ENCODE data around the gene SCIN. TPM values are rescaled to one million over a fixed set of nuclear protein-coding genes. Genes with fewer than 3 reads are reported as not detected.
"Not testable (repeated sequence)": the region's sequence is repeated elsewhere in the genome, so short reads cannot be mapped to it uniquely, and the experiment has no call there.

Gene SCIN
- total RNA-seq, 1 donor from 2014 or later, result 0.30 TPM

DNA sequence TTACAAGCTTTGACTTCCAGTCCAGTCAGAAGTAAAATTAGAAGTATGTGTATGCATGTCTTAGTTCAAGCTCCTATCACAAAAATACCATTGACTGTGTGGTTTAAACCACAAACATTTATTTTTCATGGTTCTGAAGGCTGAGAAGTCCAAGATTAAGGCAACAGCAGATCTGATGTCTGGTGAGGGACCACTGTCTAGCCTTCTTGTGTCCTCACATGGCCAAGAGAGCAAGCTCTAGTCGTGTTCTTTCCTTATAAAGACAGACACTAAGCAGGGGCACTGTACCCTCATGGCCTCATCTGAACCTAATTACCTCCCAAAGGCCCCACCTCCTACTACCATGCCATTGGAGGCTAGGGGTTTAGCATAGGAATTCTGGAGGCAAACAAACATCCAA is 75.6 kb downstream of the SCIN start:
- intact Hi-C loops (cut with micrococcal nuclease), result no loop called here

DNA sequence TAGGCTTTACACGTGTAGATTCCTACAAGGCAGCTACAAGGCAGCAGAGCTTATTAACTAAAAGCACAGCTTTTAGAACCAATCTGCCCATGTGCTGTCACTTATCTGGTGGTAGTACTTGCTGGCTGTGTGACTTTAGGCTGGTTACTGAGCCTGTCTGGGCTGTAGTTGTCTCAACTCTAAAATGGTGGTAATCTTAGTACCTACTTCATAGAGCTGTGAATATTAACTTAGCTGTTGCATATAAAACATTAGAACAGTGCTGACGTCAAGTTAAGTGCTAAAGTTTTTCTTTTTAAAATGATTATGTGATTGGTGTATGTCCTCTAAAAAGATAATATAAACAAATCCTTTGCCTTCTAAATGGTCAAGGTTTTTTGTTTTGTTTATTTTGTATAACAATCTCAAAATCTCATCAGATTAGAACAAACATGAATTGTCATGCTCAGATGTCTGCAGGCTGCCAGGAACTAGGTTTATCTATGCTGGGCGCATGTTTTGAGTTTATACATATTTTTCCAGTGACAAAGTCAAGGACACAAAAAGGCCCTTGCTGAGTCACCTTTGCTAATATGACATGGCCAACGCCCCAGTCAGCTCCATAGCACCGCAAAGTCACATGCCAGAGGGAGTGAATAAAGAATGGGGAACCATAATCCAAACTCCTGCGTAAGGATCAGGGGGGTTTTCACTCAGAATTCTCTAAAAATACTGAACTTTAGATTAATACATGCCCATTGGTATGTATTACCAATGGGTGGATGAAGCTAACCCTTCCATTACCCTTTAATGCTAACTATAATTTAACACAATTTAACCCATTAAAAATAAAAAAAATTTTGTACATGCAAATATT is 77.1 kb downstream of the SCIN start:
- intact Hi-C loops (cut with micrococcal nuclease), result no loop called here

DNA sequence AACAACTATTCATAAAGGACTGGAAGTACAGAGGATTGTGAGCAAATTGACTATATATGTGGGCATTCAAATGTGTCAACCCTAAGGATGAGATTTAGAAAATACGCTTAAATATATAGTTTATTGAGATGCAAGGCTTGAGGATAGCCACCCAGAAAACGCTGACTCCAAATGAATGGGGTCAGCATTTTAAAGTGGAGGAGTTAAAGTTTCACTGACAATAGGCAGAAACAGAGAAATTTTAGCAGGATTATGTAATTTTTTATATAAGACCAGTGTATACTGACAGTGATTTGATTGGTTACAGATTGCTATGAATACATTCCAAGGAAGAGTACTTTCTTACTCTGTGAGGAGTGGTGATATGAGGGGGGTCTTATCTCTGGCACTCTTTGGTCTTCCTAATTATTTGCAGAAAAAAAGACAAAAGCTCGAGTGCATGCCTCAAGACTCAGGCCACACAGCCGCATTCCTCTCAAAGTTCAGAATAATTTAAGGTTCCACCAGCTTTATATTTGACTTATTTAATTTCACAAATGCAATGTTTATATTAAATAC is 78.3 kb downstream of the SCIN start:
- intact Hi-C loops (cut with micrococcal nuclease), result no loop called here

DNA sequence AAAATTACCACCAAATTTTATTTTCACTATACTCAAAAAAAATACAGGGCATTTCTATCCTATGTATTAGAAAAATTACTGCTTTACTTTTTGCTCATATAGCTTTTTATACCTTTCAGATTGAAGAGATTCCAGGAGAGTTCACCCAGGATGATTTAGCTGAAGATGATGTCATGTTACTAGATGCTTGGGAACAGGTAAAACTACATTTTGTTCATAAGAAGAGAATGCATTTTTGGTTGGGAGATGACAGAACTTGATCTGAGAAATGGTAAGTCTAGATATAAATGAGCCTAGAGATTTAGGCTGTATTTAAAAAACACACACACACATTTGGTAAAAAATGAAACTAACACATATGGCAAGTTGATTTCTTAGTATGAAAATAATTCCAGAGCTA is 78.8 kb downstream of the SCIN start:
- intact Hi-C loops (cut with micrococcal nuclease), result no loop called here

DNA sequence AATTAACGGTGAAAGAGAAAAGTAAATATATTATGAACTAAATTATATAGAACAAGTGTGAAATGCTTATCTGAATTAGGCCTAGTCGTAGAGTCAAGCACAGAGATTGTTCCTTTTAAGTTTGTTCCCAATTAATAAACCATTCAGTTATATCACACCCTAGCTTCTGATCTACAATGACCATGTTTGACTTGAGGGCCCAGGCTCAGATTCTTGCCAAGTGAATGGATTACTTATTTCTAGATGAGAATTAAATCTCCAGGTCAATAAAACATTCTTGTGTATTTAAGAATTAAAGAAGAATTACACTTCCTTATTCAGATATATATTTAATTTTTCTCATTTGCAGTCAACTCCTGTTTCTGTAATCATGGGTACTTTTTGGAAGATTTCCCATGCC is 79.6 kb downstream of the SCIN start:
- intact Hi-C loops (cut with micrococcal nuclease), result no loop called here

DNA sequence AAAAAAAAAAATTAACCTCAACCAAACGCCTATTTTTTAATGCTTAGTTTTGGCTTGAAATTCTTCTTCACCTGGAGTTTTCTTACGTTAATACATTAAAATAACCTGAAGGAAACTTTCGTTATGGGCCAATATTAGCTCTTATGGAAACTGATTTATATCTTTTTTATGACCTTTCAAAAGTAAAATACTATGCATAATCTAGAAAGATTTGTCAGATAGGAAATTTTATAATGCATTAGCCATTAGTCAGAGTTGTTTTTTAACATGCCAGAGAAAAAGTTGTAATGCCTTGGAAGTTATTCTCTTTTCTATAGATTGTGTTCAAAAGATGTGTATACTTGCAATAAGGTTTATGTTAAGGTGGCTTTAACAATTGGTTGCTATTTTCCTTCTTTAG is 82.6 kb downstream of the SCIN start:
- intact Hi-C loops (cut with micrococcal nuclease), result no loop called here

DNA sequence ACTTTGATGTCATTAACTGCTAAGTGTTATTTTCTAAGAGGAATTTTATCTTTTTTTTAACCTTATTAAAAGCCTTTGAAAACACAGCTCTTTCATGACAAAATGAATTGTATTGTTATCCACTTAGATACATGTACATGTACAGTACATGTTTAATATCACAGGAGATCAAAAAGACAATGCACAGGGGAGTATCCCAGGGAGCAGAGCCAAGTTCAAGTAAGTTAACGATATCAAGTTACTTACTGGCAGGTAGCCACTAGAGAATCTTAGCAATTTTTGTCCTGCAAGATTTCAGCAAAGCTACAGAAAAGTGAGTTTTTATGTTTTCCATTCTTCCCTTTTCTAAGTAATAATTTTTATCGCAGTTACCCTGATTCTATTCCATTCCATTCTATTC is 83.0 kb downstream of the SCIN start:
- intact Hi-C loops (cut with micrococcal nuclease), result no loop called here

DNA sequence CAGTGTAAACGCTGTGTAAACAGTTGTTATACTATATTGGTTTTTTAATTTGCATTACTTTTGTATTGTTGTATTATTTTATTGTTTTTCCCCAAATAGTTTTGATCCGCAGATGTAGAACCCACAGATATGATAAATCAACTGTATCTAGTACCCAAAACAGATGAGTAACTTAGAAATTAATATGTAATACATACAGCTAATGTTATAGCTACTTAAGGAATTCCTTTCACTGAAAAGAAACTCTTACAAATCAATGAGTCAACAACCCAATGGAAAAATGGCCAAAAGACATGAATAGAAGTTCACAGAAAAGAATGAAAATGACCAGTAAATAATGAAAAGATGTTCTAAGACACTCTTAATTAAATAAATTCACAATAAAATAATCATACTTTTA is 84.6 kb downstream of the SCIN start:
- intact Hi-C loops (cut with micrococcal nuclease), result no loop called here

DNA sequence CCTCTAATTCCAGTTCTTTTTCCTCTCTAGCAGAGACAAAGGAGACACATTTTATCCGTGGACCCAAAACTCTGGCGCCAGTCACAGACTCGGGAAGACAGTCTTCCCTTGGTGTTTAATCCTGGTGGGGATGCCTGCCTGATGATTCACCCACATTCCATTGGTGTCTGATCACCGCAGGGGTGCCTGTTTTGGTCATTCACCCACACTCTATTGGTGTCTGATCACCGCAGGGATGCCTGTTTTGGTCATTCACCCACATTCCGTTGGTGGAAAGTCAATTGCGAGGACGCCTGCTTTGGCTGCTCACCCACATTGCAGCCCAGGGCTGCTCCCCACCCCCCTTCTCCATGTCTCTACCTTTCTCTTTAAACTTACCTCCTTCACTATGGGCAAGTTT is 89.9 kb downstream of the SCIN start:
- intact Hi-C loops (cut with micrococcal nuclease), result not testable (repeated sequence)

DNA sequence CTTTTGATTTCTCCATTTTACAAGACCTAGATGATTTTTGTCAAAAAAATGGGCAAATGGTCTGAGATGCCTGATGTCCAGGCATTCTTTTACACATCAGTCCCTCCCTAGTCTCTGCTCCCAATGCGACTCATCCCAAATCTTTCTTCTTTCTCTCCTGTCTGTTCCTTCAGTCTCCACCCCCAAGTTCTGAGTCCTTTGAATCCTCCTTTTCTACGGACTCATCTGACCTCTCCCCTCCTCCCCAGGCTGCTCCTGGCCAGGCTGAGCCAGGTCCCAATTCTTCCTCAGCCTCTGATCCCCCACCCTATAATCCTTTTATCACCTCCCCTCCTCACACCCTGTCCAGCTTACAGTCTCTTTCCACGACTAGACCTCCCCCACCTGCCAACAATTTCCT is 90.5 kb downstream of the SCIN start:
- intact Hi-C loops (cut with micrococcal nuclease), result not testable (repeated sequence)

DNA sequence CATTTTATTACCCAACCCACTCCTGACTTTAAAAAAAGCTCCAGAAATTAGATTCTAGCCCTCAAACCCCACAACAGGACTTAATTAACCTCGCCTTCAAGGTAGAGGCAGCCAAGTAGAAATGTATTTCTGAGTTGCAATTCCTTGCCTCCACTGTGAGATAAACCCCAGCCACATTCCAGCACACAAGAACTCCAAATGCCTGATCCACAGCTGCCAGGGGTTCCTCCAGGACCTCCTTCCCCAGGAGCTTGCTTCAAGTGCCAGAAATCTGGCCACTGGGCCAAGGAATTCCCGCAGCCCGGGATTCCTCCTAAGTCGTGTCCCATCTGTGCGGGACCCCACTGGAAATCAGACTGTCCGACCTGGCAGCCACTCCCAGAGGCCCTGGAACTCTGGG is 91.1 kb downstream of the SCIN start:
- intact Hi-C loops (cut with micrococcal nuclease), result no loop called here

DNA sequence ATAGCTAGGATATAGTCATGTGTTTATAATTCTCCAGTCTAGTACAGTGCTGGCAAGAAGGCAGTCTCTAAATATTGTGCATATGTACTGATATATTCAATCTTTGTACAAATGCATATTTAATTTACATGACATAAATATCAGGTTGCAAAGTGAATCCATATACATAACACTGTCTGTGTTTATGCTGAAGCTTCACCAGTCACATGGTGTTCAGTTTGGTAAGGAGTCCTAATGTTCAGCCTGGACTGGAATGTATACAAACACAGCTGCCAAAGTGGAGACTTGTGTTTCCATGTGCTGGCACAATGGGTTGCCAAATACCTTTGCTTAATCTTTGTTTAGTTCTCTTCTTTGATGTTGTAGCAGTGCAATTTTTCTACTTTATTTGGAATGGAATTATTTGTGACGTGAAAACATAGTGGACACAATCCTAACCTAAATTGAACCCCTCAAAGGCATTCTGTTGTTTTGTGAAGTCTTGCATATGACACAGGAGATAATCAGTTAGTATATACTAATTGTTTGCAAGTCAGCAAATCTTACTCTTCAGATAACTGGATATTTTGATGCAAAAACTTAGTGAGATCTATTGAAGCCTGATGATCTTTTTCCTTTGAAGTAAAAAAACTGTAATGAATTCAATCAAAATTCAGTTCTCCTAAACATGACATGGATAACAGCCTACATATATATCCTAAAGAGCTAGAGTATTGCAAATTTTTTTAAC is 99.6 kb downstream of the SCIN start:
- intact Hi-C loops (cut with micrococcal nuclease), result no loop called here

DNA sequence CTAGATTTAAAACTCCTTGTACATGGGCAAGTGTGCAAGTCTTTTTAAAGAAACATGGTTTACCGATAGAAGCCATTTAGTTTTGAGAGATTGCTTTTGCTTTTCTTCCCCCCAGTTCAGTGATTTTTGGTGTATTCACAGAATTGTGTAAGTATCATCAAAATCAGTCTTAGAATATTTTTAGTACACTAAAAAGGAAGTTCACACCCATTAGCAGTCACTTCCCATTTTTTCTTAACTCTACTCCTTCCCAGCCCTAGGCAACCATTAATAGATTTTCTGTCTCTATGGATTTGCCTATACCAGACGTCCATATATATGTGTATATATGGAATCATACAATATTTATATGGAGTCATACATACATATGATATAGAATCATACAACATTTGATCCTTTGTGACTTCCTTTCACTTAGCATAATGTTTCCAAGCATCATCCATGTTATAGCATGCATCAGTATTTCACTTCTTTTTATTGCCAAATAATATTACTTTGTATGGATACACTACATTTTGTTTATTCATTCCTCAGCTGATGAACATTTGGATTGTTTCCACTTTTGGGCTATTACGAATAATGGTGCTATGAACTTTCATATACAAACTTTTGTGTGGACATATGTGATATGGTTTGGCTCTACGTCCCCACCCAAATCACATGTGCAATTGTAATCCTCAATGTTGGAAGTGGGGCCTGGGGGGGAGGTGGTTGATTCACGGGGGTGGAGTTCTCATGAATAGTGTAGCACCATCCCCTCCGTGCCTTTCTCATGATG is 100.4 kb downstream of the SCIN start:
- intact Hi-C loops (cut with micrococcal nuclease), result no loop called here

DNA sequence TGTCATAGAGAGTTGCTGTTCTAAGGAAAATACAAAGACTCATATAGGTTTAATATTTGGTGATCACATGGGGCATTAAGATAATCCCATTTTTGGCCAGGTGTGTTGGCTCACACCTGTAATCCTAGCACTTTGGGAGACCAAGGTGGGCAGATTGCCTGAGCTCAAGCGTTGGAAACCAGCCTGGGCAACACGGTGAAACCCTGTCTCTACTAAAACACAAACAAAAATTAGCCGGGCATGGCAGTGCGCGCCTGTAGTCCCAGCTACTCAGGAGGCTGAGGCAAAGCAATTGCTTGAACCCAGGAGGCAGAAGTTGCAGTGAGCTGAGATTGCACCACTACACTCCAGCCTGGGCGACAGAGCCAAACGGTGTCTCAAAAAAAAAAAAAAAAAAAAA is 102.9 kb downstream of the SCIN start:
- intact Hi-C loops (cut with micrococcal nuclease), result not testable (repeated sequence)

DNA sequence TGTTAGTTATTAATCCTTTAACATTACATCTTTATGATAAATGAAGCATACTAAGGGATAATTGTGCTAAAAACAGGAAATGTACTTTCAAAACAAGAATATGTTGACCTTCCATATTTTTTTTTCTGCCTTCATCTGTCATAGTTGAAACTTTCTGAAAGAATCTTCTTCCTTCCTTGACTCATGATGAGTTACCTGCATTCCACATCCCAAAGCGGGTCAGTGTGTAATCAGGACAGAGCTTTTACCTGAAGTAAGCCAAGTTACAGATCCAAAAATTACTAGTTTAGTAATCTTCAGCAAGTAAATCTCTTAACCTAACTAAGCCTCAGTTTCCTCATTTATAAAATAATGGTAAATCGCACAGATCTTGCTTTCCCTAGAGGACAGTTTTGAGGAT is 103.5 kb downstream of the SCIN start:
- intact Hi-C loops (cut with micrococcal nuclease), result loop anchor here (2.0 kb wide), 1 partner anchor 35 kb away; no protein-coding TSS in a partner anchor

DNA sequence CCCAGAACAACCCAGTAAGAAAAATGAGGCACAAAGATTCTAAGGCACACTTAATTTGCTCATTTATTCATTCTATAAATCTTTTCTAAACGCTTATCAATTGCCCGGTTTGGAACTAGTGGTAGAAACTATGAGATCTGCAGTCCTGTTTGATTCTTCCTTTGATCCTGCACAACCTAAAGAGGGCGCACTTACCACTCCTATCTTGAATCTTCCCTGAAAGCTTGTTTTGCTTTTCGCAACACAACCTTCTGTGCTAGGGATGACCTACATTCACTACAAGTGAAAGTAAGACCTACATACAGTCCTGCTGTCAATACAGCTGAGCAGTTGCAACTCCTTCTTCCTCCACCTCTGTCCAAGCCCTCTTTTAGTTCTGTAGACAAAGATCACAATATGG is 104.3 kb downstream of the SCIN start:
- intact Hi-C loops (cut with micrococcal nuclease), result loop anchor here (2.0 kb wide), 1 partner anchor 36 kb away; no protein-coding TSS in a partner anchor

DNA sequence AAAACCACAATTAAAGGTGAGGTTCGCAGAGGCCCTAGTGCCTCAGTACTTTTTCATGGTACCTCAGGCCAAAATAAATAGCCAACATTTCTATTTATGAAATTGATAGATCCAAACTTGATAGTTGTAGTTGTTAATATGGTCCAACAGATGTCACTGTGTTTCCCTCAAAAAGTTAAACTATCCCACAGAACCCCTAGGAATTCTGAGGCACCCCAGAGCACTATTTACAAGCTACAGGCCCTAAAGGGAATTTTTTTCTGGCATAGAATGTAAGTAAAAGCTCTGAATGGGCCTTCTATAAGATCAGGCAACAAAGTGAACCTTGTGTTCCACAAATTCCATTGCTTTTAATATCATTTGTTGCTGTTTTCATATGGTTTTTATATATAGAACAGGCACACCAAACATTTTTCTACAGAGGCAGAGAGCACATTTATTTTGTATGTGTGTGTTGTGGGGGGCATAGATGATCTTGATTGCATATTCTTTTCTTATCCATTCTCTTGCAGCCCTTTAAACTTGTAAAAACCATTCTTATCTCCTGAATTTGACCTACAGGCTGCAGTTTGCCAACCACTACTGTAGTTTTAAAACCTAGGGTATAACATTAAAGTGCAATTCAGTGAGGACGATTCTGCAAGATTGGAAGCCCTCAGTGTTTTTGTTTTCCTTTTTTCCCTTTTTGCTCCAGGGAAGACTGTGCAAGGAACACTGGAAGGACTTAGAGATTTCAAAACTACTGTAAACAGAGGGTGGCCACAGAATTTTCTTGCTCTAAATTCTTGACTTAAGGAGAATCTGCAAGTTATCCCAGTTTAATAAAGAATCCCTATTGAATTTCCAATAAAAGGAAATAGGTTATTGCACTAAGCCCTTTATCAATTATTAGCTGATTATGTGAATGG is 113.4 kb downstream of the SCIN start:
- intact Hi-C loops (cut with micrococcal nuclease), result loop anchor here (2.0 to 10.0 kb wide), 3 partner anchors 433 to 579 kb away; no protein-coding TSS in a partner anchor

DNA sequence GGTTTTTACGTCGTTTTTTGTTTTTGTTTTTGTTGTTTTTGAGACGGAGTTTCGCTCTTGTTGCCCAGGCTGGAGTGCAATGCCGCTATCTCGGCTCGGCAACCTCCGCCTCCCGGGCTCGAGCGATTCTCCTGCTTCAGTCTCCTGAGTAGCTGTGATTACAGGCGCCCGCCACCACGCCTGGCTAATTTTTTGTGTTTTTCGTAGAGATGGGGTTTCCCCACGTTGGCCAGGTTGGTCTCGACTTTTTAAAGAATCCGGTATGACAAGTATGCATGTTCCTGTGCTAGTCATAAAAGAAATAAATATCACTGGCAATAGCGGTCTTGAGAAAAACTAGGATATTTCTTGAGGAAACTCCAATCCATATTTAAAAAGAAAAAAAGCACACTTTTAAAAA is 114.2 kb downstream of the SCIN start:
- intact Hi-C loops (cut with micrococcal nuclease), result loop anchor here (2.0 to 10.0 kb wide), 7 partner anchors 47 to 578 kb away; partner anchors contain the start of gene VWDE

DNA sequence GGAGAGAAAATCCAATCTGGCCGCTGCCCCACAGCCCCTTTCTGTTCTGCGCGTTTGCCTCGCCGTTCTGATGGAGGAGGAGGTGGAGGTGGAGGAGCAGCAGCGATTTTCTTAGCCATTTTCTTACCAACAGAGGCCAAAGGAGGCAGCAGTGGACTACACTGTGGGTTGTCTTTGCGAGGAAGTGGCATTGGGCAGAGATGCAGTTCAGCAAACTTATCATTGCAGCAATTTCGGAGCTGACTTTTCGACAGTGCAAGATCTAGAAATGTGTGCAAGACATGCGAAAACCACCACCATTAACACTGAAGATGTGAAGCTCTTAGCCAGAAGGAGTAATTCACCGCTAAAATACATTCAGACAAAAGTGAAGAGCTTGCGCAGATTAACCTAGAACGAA is 115.0 kb downstream of the SCIN start:
- intact Hi-C loops (cut with micrococcal nuclease), result loop anchor here (2.0 to 10.0 kb wide), 7 partner anchors 48 to 577 kb away; partner anchors contain the start of gene VWDE

DNA sequence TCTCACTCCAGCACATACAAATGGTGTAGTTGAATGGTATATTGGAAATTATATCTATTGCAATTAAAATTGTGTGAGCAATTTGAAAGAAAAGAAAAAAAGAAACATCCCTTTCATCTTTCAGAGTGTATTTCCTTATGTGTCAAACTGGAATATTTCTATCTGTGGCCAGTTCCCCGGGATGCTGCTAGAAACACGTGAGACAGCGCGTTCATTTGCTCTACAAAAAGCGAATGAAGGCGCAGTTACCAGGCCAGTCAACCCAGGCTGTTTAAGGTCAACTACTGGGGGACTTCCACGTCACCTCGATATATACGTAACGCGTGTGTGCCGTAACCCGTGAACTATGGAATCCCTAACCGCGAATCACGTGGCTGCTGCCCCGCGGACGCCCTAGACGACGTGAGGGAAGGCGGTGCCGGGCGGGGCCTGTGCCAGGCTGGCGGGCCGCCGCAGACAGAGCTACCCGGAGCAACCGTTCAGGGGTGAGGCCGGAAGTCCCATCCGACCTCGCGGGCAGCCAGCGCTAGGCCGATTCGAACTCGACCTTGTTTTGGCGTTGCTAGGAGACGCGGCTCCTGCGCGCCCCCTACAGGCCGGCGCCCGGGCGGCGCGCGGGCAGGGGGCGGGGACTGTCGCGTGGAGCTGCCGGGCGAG is 115.8 kb downstream of the SCIN start:
- intact Hi-C loops (cut with micrococcal nuclease), result loop anchor here (1.0 to 10.0 kb wide), 9 partner anchors 45 to 488 kb away; partner anchors contain the start of genes TMEM106B and VWDE
